Fibroblast of pulmonary artery (primary cell): ENCODE results near the gene BABAM2.

Experiments
- DNase-seq: peaks from one replicate; pipeline ENCODE4 v3.0.0-alpha.2; 2010; ENCODE audit warnings: low read depth
- H3K4me3 ChIP-seq: replicated peaks from 2 replicates; pipeline ENCODE4 v1.5.1; 2011; ENCODE audit warnings: low read depth, mild to moderate bottlenecking, control low read depth, low read length, moderate library complexity
- TF ChIP-seq, protein P1 (sequence below): IDR thresholded peaks from 2 replicates; pipeline ENCODE4 v1.5.1; 2011; ENCODE audit warnings: mild to moderate bottlenecking, control low read depth, low read length, inconsistent platforms; ENCODE audit errors: missing control alignments

Gene BABAM2

DNA sequence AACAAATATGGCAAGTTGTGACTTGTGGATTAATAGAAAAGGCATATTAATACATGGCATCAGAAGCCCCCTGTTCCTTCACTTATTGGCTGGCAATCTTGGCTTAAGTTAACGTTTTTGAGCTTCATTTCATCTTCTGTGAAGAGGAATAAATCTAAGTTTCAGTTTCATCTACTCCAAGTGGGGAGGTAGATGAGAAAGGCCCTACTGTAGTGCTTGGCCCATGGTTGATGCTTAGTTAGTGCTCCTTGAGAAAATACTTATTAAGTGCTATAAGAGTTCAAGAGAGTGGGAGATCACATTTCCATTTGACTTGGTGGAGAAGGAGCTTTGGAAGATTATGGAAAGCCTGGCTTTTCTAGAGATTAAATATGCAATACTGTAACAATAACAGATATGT, 244.3 kb downstream of the BABAM2 start:
- TF ChIP-seq, protein P1, sequence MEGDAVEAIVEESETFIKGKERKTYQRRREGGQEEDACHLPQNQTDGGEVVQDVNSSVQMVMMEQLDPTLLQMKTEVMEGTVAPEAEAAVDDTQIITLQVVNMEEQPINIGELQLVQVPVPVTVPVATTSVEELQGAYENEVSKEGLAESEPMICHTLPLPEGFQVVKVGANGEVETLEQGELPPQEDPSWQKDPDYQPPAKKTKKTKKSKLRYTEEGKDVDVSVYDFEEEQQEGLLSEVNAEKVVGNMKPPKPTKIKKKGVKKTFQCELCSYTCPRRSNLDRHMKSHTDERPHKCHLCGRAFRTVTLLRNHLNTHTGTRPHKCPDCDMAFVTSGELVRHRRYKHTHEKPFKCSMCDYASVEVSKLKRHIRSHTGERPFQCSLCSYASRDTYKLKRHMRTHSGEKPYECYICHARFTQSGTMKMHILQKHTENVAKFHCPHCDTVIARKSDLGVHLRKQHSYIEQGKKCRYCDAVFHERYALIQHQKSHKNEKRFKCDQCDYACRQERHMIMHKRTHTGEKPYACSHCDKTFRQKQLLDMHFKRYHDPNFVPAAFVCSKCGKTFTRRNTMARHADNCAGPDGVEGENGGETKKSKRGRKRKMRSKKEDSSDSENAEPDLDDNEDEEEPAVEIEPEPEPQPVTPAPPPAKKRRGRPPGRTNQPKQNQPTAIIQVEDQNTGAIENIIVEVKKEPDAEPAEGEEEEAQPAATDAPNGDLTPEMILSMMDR: no peak
- DNase-seq: no peak
- no peak overlapping the region for H3K4me3 ChIP-seq

DNA sequence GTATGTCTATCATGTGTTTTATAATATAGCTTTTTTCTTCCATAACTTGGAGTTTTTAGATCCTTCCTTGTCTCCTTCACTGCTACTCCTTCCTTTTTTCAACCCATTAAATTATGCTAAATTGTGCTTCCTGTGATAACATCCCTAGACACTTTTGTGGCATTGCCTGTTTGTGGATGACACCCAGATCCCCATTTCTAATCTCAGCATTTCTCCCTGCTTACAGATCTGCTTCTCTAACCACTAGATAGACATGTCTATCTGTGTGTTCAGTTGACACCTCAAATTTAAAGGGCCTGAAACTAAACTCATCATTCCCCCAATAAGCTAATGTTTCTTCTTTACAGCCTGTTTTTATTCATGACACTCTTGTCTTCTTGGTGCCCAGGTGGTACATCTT, 244.8 kb downstream of the BABAM2 start:
- no peak for DNase-seq
- H3K4me3 ChIP-seq: no peak overlapping the region
- TF ChIP-seq, protein P1: no peak

DNA sequence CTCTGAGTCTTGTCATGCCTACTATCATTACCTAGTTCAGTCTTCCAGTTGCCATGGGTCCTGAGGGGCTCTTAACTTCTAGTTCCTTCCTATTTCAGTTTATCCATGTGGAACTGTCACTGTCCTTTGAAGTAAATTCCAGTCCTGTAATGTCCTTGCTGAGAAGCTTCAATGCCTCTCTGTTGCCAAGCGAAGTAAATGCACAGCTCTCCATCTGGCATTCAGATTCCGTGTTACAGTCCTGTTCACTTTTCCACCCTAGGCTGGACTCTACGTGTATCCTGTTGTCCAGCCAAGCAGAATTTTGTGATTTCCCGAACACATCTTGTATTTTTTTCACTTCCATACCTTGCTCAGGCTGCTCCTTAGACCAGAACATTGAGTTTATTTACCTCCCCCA, 245.3 kb downstream of the BABAM2 start:
- TF ChIP-seq, protein P1: no peak
- H3K4me3 ChIP-seq: no peak overlapping the region
- DNase-seq: no peak

DNA sequence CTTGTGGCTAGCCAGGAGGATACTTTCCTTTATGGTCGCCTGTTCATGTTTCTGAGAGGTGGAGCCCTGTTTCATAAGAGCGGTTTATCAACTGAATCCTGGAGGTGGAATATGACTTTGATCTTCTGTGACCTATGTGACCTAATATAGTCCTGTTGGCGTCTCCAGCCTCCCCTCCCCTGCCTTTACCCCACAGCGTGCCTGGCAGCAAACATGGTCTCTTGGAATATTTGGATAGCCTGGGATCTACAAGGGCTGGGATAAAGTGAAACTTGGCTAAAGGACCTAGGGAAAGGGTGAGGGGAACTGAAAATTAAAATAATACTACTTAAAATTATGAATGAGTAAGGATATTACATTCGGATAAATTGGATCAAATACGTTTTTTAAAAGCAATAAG, 246.0 kb downstream of the BABAM2 start:
- no peak overlapping the region for H3K4me3 ChIP-seq
- DNase-seq: no peak
- TF ChIP-seq, protein P1: no peak

DNA sequence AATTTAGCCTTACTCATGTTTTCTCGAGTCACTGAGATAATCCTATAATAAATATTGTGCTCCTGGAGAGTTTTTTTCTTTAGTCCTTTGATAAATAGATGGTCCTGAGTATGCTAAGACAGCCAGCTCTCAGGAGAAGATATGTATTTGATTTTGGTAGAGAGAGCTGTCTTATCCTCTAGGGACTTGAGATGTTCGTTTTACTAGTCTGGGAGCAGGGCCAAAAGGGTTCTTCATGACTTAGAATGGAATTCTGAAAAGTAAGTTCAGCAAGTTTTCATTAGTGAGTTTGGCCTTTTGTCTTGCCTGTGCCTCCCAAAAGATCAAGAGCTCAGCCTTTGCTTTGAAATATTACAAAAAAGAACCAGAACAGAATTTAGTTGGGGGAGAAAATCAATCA, 246.7 kb downstream of the BABAM2 start:
- no peak overlapping the region for H3K4me3 ChIP-seq
- peak; percentile 84 for DNase-seq
- TF ChIP-seq, protein P1: no peak

DNA sequence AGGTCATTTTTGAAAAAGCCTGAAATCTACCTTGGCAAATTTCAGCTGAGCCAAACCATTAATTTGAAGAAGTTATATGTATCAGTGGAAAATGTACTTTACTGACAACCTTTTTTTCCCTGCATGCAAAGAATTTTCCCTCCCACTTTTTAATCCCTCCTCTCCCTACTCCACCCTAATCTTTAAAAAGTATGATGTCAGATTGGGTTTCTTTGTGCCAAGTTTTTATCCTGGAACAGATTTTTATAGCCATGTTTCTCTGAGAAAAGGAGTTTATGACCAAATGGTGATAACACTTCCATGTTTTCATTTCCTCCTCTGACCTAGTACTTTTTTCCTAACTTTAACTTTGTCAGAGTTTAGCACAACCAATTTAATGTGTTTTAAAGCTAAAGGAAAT, 251.9 kb downstream of the BABAM2 start:
- DNase-seq: peak; percentile 70
- TF ChIP-seq, protein P1: no peak
- no peak overlapping the region for H3K4me3 ChIP-seq

DNA sequence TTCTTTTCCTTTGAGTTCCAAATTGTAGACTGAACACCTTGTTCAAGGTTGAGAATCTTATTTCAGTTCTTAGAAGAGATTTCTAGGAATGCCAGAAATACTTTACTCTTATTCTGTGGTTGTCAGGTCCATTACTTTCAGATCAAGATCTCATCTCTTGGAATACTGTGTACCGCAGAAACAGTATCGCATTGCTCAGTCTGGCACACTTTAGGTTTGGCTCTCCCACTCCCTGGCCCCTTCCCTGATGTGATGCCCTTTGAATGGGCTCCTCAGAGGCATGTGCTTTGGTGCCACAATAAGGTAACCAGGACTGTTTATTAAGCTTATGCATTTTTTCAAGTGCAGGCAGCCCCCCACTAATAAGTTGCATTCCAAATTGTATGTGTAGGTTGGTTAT, 257.5 kb downstream of the BABAM2 start:
- H3K4me3 ChIP-seq: no peak overlapping the region
- DNase-seq: no peak
- TF ChIP-seq, protein P1: no peak
